ENCODE measurements around the gene SUSD2.
A peak's percentile ranks its signal among the peaks of the same experiment; 100 is the strongest.
"Not testable (repeated sequence)": the region's sequence is repeated elsewhere in the genome, so short reads cannot be mapped to it uniquely, and the experiment has no call there.

SUSD2 gene

DNA sequence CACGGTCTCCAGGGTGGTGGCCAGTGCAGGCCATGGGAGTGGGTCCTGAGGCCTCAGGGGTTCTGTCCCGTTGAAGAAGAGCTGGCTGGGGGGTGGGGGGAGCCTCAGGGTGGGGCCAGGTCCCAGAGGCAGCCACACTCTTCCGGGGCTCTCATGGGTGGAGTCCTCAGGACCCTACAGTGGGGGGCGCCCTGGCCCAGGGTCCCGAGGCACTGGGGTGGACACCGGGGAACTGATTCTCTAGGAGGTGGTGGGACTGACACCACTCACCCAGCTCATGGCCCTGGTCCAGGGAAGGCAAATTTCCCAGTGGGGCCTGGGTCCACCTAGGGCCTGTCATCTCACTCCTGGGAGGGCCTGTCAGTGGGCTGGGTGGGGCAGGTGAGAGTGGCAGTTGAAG is 50.8 kb downstream of the SUSD2 start:
- TF ChIP-seq, protein P1, sequence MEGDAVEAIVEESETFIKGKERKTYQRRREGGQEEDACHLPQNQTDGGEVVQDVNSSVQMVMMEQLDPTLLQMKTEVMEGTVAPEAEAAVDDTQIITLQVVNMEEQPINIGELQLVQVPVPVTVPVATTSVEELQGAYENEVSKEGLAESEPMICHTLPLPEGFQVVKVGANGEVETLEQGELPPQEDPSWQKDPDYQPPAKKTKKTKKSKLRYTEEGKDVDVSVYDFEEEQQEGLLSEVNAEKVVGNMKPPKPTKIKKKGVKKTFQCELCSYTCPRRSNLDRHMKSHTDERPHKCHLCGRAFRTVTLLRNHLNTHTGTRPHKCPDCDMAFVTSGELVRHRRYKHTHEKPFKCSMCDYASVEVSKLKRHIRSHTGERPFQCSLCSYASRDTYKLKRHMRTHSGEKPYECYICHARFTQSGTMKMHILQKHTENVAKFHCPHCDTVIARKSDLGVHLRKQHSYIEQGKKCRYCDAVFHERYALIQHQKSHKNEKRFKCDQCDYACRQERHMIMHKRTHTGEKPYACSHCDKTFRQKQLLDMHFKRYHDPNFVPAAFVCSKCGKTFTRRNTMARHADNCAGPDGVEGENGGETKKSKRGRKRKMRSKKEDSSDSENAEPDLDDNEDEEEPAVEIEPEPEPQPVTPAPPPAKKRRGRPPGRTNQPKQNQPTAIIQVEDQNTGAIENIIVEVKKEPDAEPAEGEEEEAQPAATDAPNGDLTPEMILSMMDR (conservative IDR thresholded peaks at IDR 0.05; ENCODE audit: low read depth, low read length), result no peak
- no peak overlapping the region for H3K4me3 ChIP-seq (ENCODE audit: low read depth, low read length)
- no peak for DNase-seq (ENCODE audit: low read depth)

DNA sequence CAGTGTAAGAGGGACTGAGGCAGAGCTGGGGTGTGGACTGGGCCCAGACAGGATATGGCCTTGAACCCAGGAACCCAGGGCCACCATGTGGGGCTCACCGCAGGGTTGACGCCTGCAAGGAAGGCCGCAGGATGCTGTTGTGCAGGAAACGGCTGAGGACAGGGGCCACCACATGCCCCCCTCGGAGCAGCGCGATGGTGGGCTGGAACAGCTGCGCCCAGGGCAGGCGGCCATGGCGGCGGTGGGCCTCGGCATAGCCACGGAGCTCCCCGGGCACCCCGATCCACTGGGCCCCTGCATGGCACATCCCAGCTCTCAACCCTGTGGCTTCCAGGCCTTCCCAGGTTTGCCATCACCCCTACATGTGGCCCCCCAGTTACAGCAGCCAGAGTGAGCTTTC is 51.4 kb downstream of the SUSD2 start:
- TF ChIP-seq, protein P1 (conservative IDR thresholded peaks at IDR 0.05; ENCODE audit: low read depth, low read length), result no peak
- H3K4me3 ChIP-seq (ENCODE audit: low read depth, low read length), result no peak overlapping the region
- no peak for DNase-seq (ENCODE audit: low read depth)

DNA sequence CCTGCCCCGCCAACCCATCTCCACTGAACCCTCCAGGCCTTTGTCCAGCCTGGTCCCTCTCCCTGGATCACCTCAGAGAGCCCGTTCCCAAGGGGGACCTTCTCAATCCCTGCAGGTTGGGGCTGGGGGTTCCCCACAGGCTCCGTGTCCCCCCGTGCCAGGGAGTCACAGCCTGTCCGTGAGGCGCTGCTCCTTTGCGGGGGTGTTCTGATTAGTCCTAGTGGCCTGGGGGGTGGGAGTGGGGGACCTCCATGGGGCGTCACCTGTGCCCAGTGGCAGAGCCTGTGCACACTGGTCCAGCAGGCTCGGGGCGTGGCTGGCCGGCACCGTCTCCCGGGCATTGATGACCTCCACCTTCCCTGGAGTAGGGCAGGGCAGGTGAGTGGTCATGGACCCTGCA is 51.9 kb downstream of the SUSD2 start:
- H3K4me3 ChIP-seq (ENCODE audit: low read depth, low read length), result no peak overlapping the region
- no peak for DNase-seq (ENCODE audit: low read depth)
- TF ChIP-seq, protein P1 (conservative IDR thresholded peaks at IDR 0.05; ENCODE audit: low read depth, low read length), result no peak

DNA sequence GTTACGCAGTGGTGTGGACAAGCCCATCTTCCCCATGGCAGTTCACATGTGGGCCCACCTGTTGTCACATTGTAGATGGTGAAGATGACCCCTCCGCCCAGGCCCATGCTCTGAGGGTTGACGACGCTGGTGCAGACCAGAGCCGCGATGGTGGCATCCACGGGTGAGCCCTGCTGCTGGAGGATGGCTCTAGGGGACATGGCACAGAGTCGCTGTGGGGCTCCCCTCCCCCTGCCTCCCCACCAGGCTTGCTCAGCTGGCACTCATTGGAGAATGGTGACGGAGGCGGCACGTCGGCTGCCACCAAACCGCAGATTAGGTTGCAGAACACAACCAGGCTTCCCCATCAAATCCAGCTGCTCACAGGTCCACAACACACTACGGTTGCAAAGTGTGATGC is 52.5 kb downstream of the SUSD2 start:
- DNase-seq (ENCODE audit: low read depth), result no peak
- TF ChIP-seq, protein P1 (conservative IDR thresholded peaks at IDR 0.05; ENCODE audit: low read depth, low read length), result no peak
- no peak overlapping the region for H3K4me3 ChIP-seq (ENCODE audit: low read depth, low read length)

DNA sequence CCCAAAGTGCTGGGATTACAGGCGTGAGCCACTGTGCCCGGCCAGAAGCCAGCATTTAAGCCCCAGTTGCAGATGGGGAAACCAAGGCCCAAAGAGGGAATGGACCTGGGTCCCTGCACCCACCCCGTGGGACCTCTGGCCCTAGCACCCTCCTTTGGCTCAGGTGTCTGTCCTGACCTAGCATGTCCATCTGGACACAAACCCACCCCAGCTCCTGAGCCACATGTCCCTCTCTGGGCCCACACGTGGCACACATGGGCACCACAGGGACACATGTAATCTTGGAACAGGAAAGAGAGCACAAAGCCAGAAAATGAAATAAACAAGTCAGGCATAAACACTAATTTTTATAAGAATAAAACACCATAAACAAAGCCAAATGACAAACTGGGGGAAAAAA is 54.0 kb downstream of the SUSD2 start:
- TF ChIP-seq, protein P1 (conservative IDR thresholded peaks at IDR 0.05; ENCODE audit: low read depth, low read length), result no peak
- DNase-seq (ENCODE audit: low read depth), result no peak

DNA sequence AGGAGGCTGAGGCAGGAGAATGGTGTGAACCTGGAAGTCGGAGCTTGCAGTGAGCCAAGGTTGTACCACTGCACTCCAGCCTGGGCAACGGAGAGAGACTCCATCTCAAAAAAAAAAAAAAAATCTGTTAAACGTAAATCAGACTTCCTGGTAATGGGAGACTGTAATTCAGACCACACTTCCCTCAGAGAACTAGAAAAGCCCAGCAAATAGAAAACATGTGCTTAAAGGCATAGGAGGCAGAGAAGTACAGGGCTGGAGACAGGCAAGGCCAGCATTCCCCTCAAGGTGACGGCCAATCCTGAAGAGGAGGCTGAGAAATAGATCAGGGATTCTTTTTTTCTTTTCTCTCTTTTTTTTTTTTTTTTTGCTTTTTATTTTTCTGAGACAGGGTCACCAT is 55.4 kb downstream of the SUSD2 start:
- H3K4me3 ChIP-seq (ENCODE audit: low read depth, low read length), result no peak overlapping the region
- no peak for DNase-seq (ENCODE audit: low read depth)

More for the DNA sequence above, 54.0 kb downstream of the SUSD2 start:
- H3K4me3 ChIP-seq (ENCODE audit: low read depth, low read length), result no peak overlapping the region

DNA sequence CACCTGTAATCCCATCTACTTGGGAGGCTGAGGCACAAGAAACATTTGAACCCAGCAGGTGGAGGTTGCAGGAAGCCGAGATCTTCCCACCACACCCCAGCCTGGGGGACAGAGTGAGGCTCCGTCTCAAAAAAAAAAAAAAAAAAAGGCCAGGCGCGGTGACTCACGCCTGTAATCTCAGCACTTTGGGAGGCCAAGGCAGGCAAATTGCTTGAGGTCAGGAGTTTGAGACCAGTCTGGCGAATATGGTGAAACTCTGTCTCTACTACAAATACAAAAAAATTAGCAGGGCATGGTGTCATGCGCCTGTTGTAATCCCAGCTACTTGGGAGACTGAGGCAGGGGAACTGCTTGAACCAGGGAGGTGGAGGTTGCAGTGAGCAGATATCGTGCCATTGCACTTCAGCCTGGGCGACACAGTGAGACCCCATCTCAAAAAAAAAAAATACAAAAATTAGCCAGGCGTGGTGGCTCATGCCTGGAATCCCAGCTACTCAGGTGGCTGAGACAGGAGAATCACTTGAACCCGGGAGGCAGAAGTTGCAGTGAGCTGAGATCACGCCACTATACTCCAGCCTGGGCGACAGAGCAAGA is 56.9 kb downstream of the SUSD2 start:
- DNase-seq (ENCODE audit: low read depth), result peak; percentile 68
- H3K4me3 ChIP-seq (ENCODE audit: low read depth, low read length), result not testable (repeated sequence)

More for the DNA sequence above, 55.4 kb downstream of the SUSD2 start:
- TF ChIP-seq, protein P1 (conservative IDR thresholded peaks at IDR 0.05; ENCODE audit: low read depth, low read length), result no peak

Data from choroid plexus epithelial cell (primary cell).